ENCODE data around the gene CST9L.

- no peak for TF ChIP-seq CTCF (conservative IDR thresholded peaks at IDR 0.05; ENCODE audit: low read depth, low read length)
- no peak for TF ChIP-seq EZH2 (IDR thresholded peaks at IDR 0.05; ENCODE audit: low read length, unreplicated experiment)
- no peak for TF ChIP-seq EZH2phosphoT487 (IDR thresholded peaks at IDR 0.05; ENCODE audit: borderline replicate concordance, low read length)
Observed at GRCh38 chr20:23524146-23524545, 44.1 kb downstream of the CST9L start.

All from PC-3 (cell line).